Muscle of back (tissue), 11 donors: ENCODE data around the gene CIROP. TPM values are rescaled to one million over a fixed set of nuclear protein-coding genes. Genes with fewer than 3 reads are reported as not detected.
"Not testable (repeated sequence)": the region's sequence is repeated elsewhere in the genome, so short reads cannot be mapped to it uniquely, and the experiment has no call there.

Experiments used
- DNase-seq, 3 donors: peaks; one replicate each; pipeline versions ENCODE4 v3.0.0 to v3.0.0-alpha.2; 2013
- polyA plus RNA-seq, 10 donors: library from polyadenylated mRNA; unstranded; fragments of 120-200 nt; gene quantifications; one replicate each; pipeline ENCODE4 v1.2.1, GENCODE V29; 2013; ENCODE audit not compliant: insufficient read length in 10 of 10

CIROP gene
- polyA plus RNA-seq, 10 donors = not detected

GRCh38 chr14:23115039-23115731 is 10.4 kb upstream of the CIROP start:
- DNase-seq = peak in 1 of 3 donors; percentile 87

GRCh38 chr14:23114669-23115038 is 9.9 kb upstream of the CIROP start:
- no peak for DNase-seq

GRCh38 chr14:23114120-23114458 is 9.3 kb upstream of the CIROP start:
- DNase-seq = no peak

GRCh38 chr14:23113431-23114119 is 8.8 kb upstream of the CIROP start:
- DNase-seq = peak in 2 of 3 donors; percentile 42 to 62

GRCh38 chr14:23112359-23113178 is 7.8 kb upstream of the CIROP start:
- DNase-seq = no peak

- no peak for DNase-seq
Observed at GRCh38 chr14:23110579-23111365, 6.0 kb upstream of the CIROP start.

- DNase-seq = no peak
Observed at GRCh38 chr14:23109769-23110168, 5.0 kb upstream of the CIROP start.

GRCh38 chr14:23108169-23108568 is 3.4 kb upstream of the CIROP start:
- not testable (repeated sequence) for DNase-seq

- DNase-seq = not testable (repeated sequence)
Observed at GRCh38 chr14:23107620-23108019, 2.8 kb upstream of the CIROP start.

- no peak for DNase-seq
Observed at GRCh38 chr14:23106747-23107045, 1.9 kb upstream of the CIROP start.

GRCh38 chr14:23105348-23105824 is 597 bp upstream of the CIROP start:
- DNase-seq = no peak

- no peak for DNase-seq
Observed at GRCh38 chr14:23104070-23104590, 659 bp downstream of the CIROP start.

- no peak for DNase-seq
Observed at GRCh38 chr14:23103581-23103980, 1.2 kb downstream of the CIROP start.

GRCh38 chr14:23102801-23103200 is 2.0 kb downstream of the CIROP start:
- no peak for DNase-seq

- DNase-seq = no peak
Observed at GRCh38 chr14:23101986-23102625, 2.7 kb downstream of the CIROP start.

GRCh38 chr14:23101213-23101970 is 3.4 kb downstream of the CIROP start:
- no peak for DNase-seq

GRCh38 chr14:23099212-23099861 is 5.5 kb downstream of the CIROP start:
- DNase-seq = no peak

GRCh38 chr14:23097786-23098185 is 7.0 kb downstream of the CIROP start:
- no peak for DNase-seq

GRCh38 chr14:23095196-23096108 is 9.3 kb downstream of the CIROP start, which contains the start of gene C14orf119:
C14orf119 (plus strand) TSS chr14:23095505; CDS start chr14:23097659, 2,154 bp downstream.
- DNase-seq = peak; percentile 100
